Measurements from ENCODE around the gene GATA6.
"Not testable (repeated sequence)": the region's sequence is repeated elsewhere in the genome, so short reads cannot be mapped to it uniquely, and the experiment has no call there.

GATA6 gene

GRCh38 chr18:22213333-22213973 is 44.1 kb downstream of the GATA6 start:
- DNase-seq = no peak

DNA sequence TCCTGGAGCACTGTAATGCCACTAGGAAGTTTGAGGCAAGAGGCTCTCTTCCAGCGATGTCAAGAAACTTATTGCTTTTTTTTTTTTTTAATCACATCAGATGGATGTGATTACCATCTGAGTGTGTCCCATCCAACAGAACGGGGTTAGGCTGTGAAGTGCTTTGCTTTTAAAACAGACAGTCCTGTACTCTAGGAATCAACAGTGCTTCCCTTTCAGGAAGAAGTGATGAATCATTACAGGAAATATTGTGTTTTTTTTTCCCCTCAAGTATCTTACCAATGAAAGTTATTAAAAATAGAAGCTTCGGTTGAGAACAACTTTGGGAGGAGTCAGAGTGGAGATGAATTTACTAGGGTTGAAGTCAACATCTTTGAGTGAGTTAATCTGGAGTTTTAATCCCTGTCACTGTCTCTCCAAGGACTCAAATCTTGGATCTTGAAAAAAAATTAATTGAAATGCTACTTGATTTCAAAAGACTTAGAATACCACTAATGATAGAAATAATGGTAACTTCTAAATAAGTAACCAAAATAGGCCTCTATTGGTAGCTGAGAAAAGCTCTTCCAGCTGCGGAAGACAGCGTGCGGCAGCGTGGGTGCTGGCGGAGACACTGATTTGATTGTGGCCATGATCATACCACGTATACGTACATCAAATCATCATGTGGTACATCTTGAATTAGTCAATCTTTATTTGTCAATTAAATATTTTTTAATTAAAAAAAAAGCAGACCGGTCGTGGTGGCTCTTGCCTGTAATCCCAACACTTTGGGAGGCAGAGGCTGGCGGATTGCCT is 45.5 kb downstream of the GATA6 start:
- no peak for DNase-seq

- DNase-seq = no peak
Measured at GRCh38 chr18:22218835-22219234, 49.4 kb downstream of the GATA6 start.

GRCh38 chr18:22219568-22220355 is 50.4 kb downstream of the GATA6 start:
- no peak for DNase-seq

- not testable (repeated sequence) for DNase-seq
Measured at GRCh38 chr18:22220585-22220984, 51.2 kb downstream of the GATA6 start.

- no peak for DNase-seq
Measured at GRCh38 chr18:22221350-22221749, 52.0 kb downstream of the GATA6 start.

DNA sequence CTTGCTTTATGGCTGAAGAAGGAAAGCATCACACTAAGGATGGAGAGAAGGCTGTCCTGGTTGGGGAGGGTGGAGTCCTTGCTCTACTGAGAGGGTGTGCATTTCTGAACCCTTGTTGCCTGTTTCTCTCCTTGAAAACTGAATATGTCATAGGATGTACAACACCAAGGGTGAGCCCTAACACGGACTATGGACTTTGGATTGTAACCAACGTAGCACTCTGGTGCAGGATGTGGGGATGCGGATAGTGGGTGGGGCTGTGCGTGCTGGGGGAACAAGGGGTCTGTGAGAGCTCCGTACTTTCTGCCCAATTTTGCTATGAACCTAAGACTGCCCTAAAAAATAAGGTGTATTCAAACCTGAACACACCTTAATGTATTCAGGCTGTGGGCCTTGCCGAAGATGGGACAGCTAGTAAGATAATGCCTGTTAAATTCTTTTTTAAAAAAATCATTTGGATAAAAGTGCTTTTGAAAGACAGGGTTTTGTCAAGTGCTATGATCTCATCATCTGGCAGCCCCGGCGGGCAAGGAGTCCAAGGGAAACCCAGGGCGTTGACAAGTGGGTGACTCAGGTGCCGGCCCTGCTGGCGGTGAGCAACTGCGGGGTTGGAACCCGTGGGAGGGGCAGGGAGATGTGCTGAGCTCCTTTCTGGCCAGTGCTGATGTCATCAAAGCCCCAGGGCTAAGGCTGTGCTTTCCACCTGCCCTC is 54.0 kb downstream of the GATA6 start:
- no peak for DNase-seq

- no peak for DNase-seq
Measured at GRCh38 chr18:22223965-22224322, 54.6 kb downstream of the GATA6 start.

DNA sequence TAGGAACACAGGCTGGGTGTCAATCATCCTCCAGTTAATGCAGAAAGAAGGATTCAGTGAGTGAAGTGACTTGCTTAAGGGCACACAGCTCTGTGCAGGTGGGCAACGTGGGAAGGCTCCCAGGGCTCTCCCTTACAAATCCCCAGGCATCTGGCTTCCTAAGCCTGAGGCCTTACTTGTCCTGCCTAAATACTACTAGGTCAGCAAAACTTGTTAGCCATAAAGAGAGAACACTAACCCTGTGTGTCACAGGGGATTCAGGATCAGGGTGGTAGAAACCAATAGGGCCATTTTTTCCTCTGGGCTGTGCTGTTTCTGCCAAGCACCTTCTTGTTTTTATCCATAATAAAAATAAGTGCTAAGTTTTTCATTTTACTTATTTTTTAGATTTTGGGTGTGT is 55.0 kb downstream of the GATA6 start:
- no peak for DNase-seq

DNA sequence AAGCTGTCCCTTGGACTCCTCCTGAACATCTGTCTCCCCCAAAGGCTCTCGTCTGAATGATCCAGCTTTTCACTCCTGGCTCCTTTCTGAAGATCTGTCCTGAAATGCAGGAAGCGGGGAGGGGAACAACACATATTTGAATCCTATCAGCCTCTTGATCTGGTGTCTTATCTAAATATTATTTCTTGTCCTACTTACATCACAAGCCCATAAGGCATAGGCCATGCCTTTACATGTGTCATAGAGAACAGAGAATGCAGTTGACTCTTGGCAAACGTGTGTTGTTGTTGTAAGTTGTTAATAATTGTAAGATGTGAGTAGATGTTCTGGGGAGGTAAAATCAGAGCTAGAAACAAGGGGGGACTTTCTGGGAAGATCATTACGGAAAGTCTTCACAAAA is 57.4 kb downstream of the GATA6 start:
- DNase-seq = no peak

- DNase-seq = no peak
Measured at GRCh38 chr18:22228976-22229375, 59.6 kb downstream of the GATA6 start.

DNA sequence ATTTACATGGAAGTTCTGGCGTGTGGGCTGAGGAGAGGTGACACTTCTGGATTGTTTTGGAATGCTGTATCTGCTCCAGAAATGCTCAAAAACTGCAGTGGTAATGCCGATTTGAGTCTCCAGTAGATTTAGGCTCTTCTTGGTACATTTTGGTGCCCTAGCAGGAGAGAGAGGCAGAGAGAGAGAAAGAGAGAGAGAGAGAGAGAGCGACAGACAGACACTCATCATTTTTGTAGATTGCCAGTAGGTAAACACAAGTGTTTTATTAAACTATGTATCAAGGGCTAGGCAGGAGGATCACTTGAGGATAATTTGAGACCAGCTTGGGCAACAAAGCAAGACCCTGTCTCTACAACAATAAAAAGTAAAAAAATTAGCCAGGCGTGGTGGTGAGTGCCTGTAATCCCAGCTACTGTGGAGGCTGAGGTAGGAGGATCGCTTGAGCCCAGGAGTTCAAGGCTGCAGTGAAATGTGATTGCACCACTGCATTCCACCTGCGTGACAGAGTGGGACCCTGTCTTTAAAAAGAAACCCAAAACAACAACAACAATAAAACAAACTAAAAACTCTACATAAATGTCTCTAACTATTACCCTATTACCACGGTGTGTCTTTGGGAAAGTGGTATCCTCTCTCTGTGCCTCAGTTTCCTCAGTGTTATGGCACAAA is 60.2 kb downstream of the GATA6 start:
- no peak for DNase-seq

DNA sequence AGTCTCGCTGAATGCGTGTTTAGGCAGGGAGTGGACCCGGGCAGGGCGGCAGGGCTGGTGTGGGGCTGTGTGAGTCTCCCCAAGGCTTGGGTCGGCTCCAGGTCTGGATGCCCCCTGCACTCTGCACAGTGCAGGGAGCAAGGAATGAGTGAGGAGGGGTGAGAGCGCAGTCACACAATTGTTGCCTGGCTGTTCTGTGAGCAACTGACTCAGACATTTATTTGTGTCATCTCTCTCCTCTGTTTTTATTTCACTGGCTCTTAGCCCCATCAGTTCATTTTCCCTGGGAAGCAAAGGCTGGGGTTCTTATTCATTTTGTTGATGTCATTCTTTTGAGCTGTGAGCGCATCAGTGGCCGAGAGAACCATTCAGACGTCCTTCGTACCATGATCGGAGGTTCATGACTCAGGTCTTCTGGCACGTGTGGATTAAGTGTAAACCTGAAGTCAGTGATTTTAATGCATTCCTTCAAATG is 61.1 kb downstream of the GATA6 start:
- no peak for DNase-seq

DNA sequence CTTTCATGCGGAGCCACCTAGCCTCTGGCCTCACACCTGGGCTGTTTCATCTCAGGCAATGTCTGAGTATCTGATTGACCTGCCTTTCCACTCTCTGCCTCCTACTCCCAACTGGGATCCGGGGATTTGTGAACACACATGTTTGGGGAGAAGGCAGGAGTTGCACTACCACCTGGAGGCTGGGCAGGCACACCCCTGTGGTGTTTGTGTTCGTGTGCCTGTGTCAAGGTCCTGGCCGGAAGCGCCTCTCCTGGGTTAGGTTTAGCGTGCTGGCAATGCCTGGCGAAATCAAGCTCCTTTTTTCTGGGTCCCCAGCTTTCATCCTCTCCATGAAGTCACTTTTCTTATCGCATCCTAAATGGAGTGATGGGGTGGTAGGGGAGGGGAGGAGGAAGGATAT is 63.9 kb downstream of the GATA6 start:
- DNase-seq = no peak

- DNase-seq = no peak
Measured at GRCh38 chr18:22238036-22238435, 68.6 kb downstream of the GATA6 start.

DNA sequence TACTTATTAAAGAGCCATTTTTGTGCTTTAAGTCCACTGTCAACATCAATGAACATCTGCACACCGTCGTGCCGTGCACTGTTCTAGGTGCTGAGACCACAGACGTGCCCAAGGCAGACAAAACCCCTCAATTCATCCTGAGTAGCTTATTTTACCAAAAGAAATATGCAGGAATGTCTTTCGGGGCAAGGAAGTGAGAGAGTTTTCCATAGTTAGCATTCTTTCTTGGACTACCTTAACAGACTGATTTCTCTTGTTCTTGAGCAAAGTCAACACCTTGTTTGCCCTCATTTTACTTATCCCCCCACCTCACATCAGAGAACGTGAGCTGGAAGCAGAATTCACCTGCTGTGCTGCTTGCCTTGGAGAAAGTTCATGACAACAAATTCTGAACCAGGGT is 69.3 kb downstream of the GATA6 start:
- DNase-seq = no peak

DNA sequence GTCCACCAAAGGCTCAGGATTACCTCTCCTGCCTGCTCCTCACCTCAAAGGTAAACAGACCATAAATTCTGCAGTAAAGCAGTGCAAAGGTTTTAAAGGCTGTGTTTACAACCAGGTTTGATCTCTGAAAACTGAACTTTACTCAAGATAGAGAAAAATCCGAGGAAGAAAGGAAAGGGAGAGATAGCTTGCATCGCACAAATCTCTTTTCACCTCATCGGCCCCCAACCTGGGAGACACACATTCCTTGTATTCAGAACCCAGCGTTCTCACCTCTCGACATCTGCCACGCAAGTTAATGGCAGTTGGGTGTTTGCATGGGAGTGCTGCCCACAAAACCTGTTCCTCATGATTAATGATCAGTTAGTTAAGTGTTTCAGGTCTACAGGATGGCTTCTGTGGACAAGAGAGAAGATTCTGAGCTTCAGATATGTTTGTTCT is 72.6 kb downstream of the GATA6 start:
- DNase-seq = no peak

DNA sequence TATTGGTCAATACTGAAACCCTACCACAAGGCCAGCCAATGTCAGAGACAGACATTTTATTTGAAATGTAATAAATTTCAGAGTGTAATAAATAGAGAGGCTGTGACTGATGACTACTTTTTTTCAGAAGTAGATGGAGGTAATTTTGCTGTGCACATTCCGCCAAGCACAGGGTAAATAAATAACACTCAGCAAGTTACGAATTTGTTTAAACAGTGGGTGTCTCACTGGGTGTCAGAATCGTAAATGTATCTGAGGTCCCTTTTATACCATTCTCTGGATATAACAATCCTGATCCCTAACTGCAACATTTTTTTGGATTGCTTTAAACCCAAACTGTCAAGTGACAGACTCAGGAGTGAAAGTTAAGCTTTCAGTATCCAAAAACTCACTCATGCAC is 74.1 kb downstream of the GATA6 start:
- DNase-seq = no peak

DNA sequence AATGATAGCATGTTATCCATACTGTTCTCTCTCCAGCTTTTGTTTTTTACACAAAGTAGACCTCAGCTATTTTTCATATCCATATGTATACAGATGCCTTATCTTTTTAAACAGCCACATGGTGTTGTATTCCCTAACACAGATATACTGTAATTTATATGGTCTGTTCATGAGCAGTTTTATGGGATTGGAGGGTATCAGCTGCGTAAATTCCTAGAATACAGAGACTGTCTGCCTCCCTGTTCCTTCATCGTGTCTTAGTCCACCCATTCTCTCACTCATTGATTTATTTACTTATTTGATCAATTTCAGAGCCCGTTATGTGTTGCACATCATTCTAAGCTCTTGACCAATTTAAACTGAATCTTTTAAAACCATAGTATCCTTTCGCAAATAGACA is 80.6 kb downstream of the GATA6 start:
- DNase-seq = no peak

- DNase-seq = no peak
Measured at GRCh38 chr18:22250591-22250996, 81.2 kb downstream of the GATA6 start.

Measured in stimulated activated CD4-positive, alpha-beta T cell treated with anti-CD3 and anti-CD28 coated beads, Interleukin-4, amount 100 ng/mL, for 1 hour (primary cell).